GM21381 (cell line): ENCODE results near the gene TCF7L1.
"Not testable (repeated sequence)": the region's sequence is repeated elsewhere in the genome, so short reads cannot be mapped to it uniquely, and the experiment has no call there.

ENCODE experiments used
- ATAC-seq: cut with Tn5 transposase; IDR thresholded peaks from one replicate; pipeline ENCODE4 v1.9.1; 2021; ENCODE audit warnings: mild to moderate bottlenecking, moderate library complexity; ENCODE audit not compliant: unreplicated experiment

The TCF7L1 gene

GRCh38 chr2:85181134-85181631 lies 48.0 kb downstream of the TCF7L1 start:
- no peak for ATAC-seq

- no peak for ATAC-seq
Observed at GRCh38 chr2:85181844-85182456, 48.8 kb downstream of the TCF7L1 start.

- ATAC-seq: no peak
Observed at GRCh38 chr2:85183076-85183475, 49.9 kb downstream of the TCF7L1 start.

- ATAC-seq: no peak
Observed at GRCh38 chr2:85183479-85183878, 50.3 kb downstream of the TCF7L1 start.

- no peak for ATAC-seq
Observed at GRCh38 chr2:85184231-85184630, 51.0 kb downstream of the TCF7L1 start.

GRCh38 chr2:85184990-85185389 lies 51.8 kb downstream of the TCF7L1 start:
- ATAC-seq: no peak

DNA sequence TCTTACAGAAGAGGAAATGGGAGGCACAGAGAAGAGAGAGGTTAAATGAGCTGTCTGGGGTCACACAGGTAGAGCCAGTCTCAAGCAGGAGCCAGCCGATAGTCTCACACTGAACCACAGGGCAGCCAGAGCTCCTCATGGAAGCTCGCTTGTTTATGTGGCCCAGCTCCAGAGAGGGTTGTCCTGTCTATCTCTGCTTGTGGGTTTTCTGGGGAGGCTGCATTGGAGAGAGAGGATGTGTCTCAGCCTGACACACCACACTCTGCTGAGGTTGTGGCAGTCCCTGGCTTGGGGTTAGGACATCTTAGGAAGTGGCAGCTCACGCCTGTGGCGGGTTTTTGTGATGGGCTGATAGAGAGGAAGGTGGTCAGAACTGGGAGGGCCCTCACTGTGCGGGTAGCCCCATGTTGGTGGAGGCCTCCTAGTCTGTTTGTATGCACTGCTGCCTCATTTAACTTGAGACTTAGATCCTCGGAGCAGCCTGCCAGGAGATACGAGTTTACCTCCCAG lies 52.3 kb downstream of the TCF7L1 start:
- ATAC-seq: no peak

DNA sequence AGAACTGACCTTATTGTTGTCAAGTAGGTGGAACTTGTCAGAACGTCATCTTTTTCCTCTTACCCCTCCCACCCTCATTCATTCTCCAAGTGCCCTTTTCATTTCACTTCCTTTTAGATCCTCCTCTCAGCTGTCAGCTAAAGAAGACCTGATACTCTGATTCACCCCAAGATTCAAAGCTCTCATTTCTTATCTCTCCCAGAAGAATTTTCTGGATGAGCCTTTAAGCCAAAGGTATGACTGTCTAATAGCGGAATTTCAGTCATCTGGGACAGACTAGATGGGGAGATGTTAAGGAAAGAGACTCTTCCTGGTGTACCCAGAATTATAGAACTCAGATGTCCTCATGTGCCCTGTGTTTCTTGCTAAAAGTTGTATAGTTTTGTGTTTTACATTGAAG lies 53.9 kb downstream of the TCF7L1 start:
- no peak for ATAC-seq

- ATAC-seq: no peak
Observed at GRCh38 chr2:85188852-85189251, 55.7 kb downstream of the TCF7L1 start.

- no peak for ATAC-seq
Observed at GRCh38 chr2:85189606-85190270, 56.5 kb downstream of the TCF7L1 start.

- ATAC-seq: no peak
Observed at GRCh38 chr2:85191157-85191556, 58.0 kb downstream of the TCF7L1 start.

GRCh38 chr2:85194780-85195480 lies 61.7 kb downstream of the TCF7L1 start:
- ATAC-seq: no peak

- no peak for ATAC-seq
Observed at GRCh38 chr2:85195956-85196355, 62.8 kb downstream of the TCF7L1 start.

GRCh38 chr2:85199698-85200097 lies 66.5 kb downstream of the TCF7L1 start:
- ATAC-seq: no peak

DNA sequence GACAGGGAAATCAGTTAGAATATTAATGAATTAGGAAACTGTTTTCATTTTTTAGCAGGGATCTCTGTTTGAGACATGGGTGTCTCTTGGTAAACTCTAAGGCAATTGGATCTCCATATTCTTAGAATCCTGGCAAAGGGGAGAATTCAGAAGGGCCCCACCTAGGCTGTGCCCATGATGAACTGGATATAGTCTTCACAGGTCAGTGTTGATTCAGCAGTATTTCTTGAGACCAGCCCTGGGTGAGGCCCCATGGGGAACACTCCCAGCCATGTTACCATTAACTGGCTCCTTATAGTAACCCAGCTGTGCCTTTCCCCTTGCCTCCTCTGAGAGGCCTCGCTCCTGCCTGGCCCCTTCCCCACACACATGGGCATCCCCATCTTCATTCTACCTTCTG lies 76.7 kb downstream of the TCF7L1 start:
- no peak for ATAC-seq

DNA sequence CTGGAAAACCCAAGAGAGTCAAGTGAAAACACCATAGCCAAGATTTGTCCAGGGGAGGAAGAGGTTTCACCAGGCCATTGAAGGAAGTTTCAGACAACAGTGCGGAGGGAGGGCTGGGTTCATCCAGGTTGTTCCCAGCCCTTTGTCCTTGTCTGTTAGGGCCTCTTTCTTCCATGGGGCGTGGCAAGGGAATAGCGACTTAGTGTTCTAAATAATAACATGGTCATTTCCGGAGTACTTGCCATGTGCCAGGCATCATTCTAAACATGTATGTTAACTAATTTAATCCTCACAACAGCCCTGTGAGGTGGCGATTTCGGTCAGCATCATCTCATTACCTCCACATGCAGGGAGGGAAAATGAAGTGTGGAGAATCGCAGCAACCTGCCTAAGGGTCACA lies 77.3 kb downstream of the TCF7L1 start:
- ATAC-seq: no peak

DNA sequence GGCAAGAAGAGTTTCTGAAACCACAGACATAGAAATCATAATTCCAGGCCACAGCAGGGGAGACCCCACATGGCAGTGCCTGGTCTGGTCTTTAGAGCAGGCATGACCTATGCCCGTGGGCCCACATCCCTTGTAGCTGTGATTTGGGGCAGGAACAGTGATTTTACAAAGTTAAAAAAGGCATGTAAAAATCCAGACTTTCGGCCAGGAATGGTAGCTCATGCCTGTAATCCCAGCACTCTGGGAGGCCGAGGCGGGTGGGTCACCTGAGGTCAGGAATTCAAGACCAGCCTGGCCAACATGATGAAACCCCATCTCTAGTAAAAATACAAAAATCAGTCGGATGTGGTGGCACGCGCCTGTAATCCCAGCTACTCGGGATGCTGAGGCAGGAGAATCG lies 78.4 kb downstream of the TCF7L1 start:
- ATAC-seq: not testable (repeated sequence)

- ATAC-seq: no peak
Observed at GRCh38 chr2:85212841-85213240, 79.6 kb downstream of the TCF7L1 start.

DNA sequence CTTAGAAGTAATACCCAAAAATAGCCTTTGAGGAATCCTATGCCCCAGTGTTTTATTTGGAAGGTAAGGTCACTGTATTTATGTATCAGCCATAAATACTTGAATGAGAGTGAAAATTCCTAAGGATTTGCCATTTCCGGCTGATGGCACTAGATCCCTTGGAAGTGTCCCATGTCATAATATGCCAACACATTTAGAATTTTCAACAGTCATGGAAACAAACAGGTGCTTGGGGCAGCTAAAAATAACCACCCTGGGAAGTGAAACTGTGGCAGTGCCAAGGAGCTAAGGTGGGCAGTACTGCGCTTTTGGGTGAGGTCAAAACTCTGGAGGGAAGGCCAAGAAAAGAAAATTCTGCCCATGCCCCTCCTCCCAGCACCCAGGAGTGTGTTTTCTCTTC lies 80.2 kb downstream of the TCF7L1 start:
- ATAC-seq: no peak

GRCh38 chr2:85213901-85214512 lies 80.8 kb downstream of the TCF7L1 start:
- no peak for ATAC-seq

- ATAC-seq: no peak
Observed at GRCh38 chr2:85215081-85215447, 81.9 kb downstream of the TCF7L1 start.
